Activated CD4-positive, alpha-beta T cell treated with anti-CD3 and anti-CD28 coated beads for 24 hours (primary cell): ENCODE measurements around the gene ABHD16B.
A peak's percentile ranks its signal among the peaks of the same experiment; 100 is the strongest.

Experiments used
- DNase-seq, 2 donors: peaks; one replicate each; pipeline ENCODE4 v3.0.0-alpha.2; 2020; ENCODE audit warnings: low read depth in 2 of 2

ABHD16B gene

GRCh38 chr20:63861365-63861934 is at the start of gene ABHD16B:
ABHD16B (plus strand) TSS chr20:63861498; CDS start chr20:63861541, 43 bp downstream.
- no peak for DNase-seq

GRCh38 chr20:63814891-63815614 is 46.2 kb upstream of the ABHD16B start:
- no peak for DNase-seq

- DNase-seq, result no peak
Measured at GRCh38 chr20:63815615-63816253, 45.6 kb upstream of the ABHD16B start.

- DNase-seq, result no peak
Measured at GRCh38 chr20:63819224-63819921, 41.9 kb upstream of the ABHD16B start.

GRCh38 chr20:63821811-63822210 is 39.5 kb upstream of the ABHD16B start:
- DNase-seq, result no peak

GRCh38 chr20:63822276-63822696 is 39.0 kb upstream of the ABHD16B start:
- no peak for DNase-seq

GRCh38 chr20:63823691-63824311 is 37.5 kb upstream of the ABHD16B start:
- DNase-seq, result no peak

- no peak for DNase-seq
Measured at GRCh38 chr20:63825331-63826118, 35.8 kb upstream of the ABHD16B start.

- DNase-seq, result no peak
Measured at GRCh38 chr20:63826753-63827152, 34.5 kb upstream of the ABHD16B start.

GRCh38 chr20:63828124-63828523 is 33.2 kb upstream of the ABHD16B start:
- no peak for DNase-seq

GRCh38 chr20:63828545-63828944 is 32.8 kb upstream of the ABHD16B start:
- DNase-seq, result no peak

GRCh38 chr20:63828951-63829350 is 32.3 kb upstream of the ABHD16B start:
- no peak for DNase-seq

GRCh38 chr20:63829603-63829944 is 31.7 kb upstream of the ABHD16B start:
- DNase-seq, result no peak

GRCh38 chr20:63829945-63830835 is 31.1 kb upstream of the ABHD16B start:
- no peak for DNase-seq

- peak in 1 of 2 donors; percentile 21 for DNase-seq
Measured at GRCh38 chr20:63830841-63831588, 30.3 kb upstream of the ABHD16B start, which contains the start of gene ZBTB46. ZBTB46 (minus strand) TSS chr20:63831264; CDS start chr20:63790757, 40,507 bp downstream.

GRCh38 chr20:63831646-63831992 is 29.7 kb upstream of the ABHD16B start:
- DNase-seq, result no peak

- no peak for DNase-seq
Measured at GRCh38 chr20:63831993-63832686, 29.2 kb upstream of the ABHD16B start.

GRCh38 chr20:63833776-63834490 is 27.4 kb upstream of the ABHD16B start:
- DNase-seq, result no peak
